Keratinocyte (primary cell): ENCODE results near the gene HMG20A. TPM values are rescaled to one million over a fixed set of nuclear protein-coding genes. Genes with fewer than 3 reads are reported as not detected.
A peak's percentile ranks its signal among the peaks of the same experiment; 100 is the strongest.

Source experiments
- DNase-seq: peaks from one replicate; pipeline ENCODE4 v3.0.0-alpha.2; 2011; ENCODE audit warnings: low read depth, missing footprints, low spot score
- FAIRE-seq: peaks from 2 replicates; lab custom pipeline; 2011; peaks lifted over from hg19 to GRCh38; lab: Jason Lieb, UNC
- H2AFZ ChIP-seq: 2 replicates; pipeline ENCODE4 v1.6.0; 2012; ENCODE audit warnings: low read length, control low read depth, inconsistent platforms; ENCODE audit not compliant: control insufficient read depth
- H3K27ac ChIP-seq: 2 replicates; pipeline ENCODE4 v1.5.1; 2011; ENCODE audit warnings: low read length; ENCODE audit not compliant: control insufficient read depth, insufficient read depth
- H3K27me3 ChIP-seq: 3 replicates; pipeline ENCODE4 v1.6.0; 2011; ENCODE audit warnings: low read length; ENCODE audit not compliant: control insufficient read depth, insufficient read depth; ENCODE audit errors: extremely low read depth
- H3K36me3 ChIP-seq, 2 experiments: 2 replicates in 1 of 2; 3 replicates in 1 of 2; pipeline ENCODE4 v1.5.1; 2011; ENCODE audit warnings: low read length in 2 of 2, mild to moderate bottlenecking in 1 of 2; ENCODE audit not compliant: control insufficient read depth in 2 of 2, insufficient read depth in 2 of 2; ENCODE audit errors: extremely low read depth in 1 of 2
- H3K4me1 ChIP-seq: 3 replicates; pipeline ENCODE4 v1.5.1; 2011; ENCODE audit warnings: low read length; ENCODE audit not compliant: control insufficient read depth, insufficient read depth; ENCODE audit errors: extremely low read depth
- H3K4me2 ChIP-seq: 3 replicates; pipeline ENCODE4 v1.6.0; 2011; ENCODE audit warnings: low read depth, low read length; ENCODE audit not compliant: control insufficient read depth, insufficient read depth; ENCODE audit errors: extremely low read depth
- H3K4me3 ChIP-seq, 3 experiments: fragments of 200-600 bp in 1 of 3; sonication (generic) in 1 of 3; 2 replicates in 2 of 3; 3 replicates in 1 of 3; pipeline ENCODE4 v1.5.1; 2011 to 2016; ENCODE audit warnings: low read length in 3 of 3, mild to moderate bottlenecking in 3 of 3, control low read depth in 2 of 3, inconsistent platforms in 1 of 3, low read depth in 1 of 3, mixed read lengths in 1 of 3, mixed run types in 1 of 3, moderate library complexity in 1 of 3; ENCODE audit not compliant: control insufficient read depth in 2 of 3, insufficient read depth in 2 of 3; ENCODE audit errors: extremely low read depth in 1 of 3
- H3K79me2 ChIP-seq: 2 replicates; pipeline ENCODE4 v1.6.0; 2012; ENCODE audit warnings: low read length; ENCODE audit not compliant: control insufficient read depth, insufficient read depth
- H3K9ac ChIP-seq: 3 replicates; pipeline ENCODE4 v1.6.0; 2011; ENCODE audit warnings: low read length; ENCODE audit not compliant: control insufficient read depth, insufficient read depth; ENCODE audit errors: extremely low read depth
- H3K9me1 ChIP-seq: 3 replicates; pipeline ENCODE4 v1.6.0; 2011; ENCODE audit warnings: low read length; ENCODE audit not compliant: control insufficient read depth, insufficient read depth; ENCODE audit errors: extremely low read depth
- H3K9me3 ChIP-seq: 2 replicates; pipeline ENCODE4 v1.5.1; 2012; ENCODE audit warnings: low read depth, low read length; ENCODE audit not compliant: control insufficient read depth
- H4K20me1 ChIP-seq: 3 replicates; pipeline ENCODE4 v1.6.0; 2011; ENCODE audit warnings: low read length; ENCODE audit not compliant: control insufficient read depth, insufficient read depth; ENCODE audit errors: extremely low read depth
- CTCF ChIP-seq, 3 experiments: IDR thresholded peaks in 1 of 3; conservative IDR thresholded peaks in 1 of 3; optimal IDR thresholded peaks in 1 of 3; 2 replicates in 2 of 3; 3 replicates in 1 of 3; pipeline versions ENCODE3 to v1.5.1; 2011; ENCODE audit warnings: low read length in 3 of 3, mild to moderate bottlenecking in 3 of 3, moderate library complexity in 2 of 3, control low read depth in 1 of 3, inconsistent platforms in 1 of 3; ENCODE audit not compliant: insufficient read depth in 2 of 3; ENCODE audit errors: extremely low read depth in 1 of 3
- EZH2 ChIP-seq: IDR thresholded peaks from one replicate; pipeline ENCODE4 v1.6.1; 2012; ENCODE audit warnings: inconsistent platforms, mild to moderate bottlenecking, low read length, moderate library complexity
- dilution Hi-C: fragments of 300-500 bp; cut with MboI; formaldehyde crosslinking; loops from one replicate; pipeline ENCODE4 v1.7.0; 2020; ENCODE audit warnings: low sequenced_read_pairs; ENCODE audit not compliant: extremely low pct_ligation_motif_present
- polyA plus RNA-seq, 5 experiments: library from polyadenylated mRNA; depleted of rRNA in 3 of 5; stranded (reverse) in 3 of 5; stranded (forward) in 1 of 5; unstranded in 1 of 5; fragments of >200 nt; gene quantifications; 1 replicate in 1 of 5; 2 replicates in 3 of 5; 3 replicates in 1 of 5; pipeline versions ENCODE4 v1.2.1 to v1.2.3, GENCODE V29; 2011 to 2012; ENCODE audit warnings: missing spikeins in 2 of 5, low read depth in 1 of 5, low replicate concordance in 1 of 5

Gene HMG20A
- polyA plus RNA-seq, 1 donor (not counting 4 experiments of a cell fraction or from before 2014, with no cell fraction given), result 44.6 TPM

- H3K27ac ChIP-seq, result peak overlapping the region; percentile 44
- dilution Hi-C loops, result no loop called here
Measured at GRCh38 chr15:77507143-77507897, 86.6 kb downstream of the HMG20A start.

GRCh38 chr15:77507911-77508310 lies 87.2 kb downstream of the HMG20A start:
- Histone ChIP-seq H4K20me1 (no peaks in the 10 kb centered on the region), H3K27me3 (no peaks in the 10 kb centered on the region), H3K9me3 (no peaks in the 10 kb centered on the region), H3K4me2 (peak overlapping the region; percentile 18), H3K9me1 (no peaks in the 10 kb centered on the region), H3K79me2 (no peaks in the 10 kb centered on the region), H3K36me3 (no peaks in the 10 kb centered on the region), H3K27ac (peak overlapping the region; percentile 44), H3K4me3 (no peak overlapping the region), H3K4me1 (peaks cover 34% of the 10 kb centered on the region), H3K9ac (no peak overlapping the region), H2AFZ (no peak overlapping the region)
- DNase-seq (no peak), FAIRE-seq (no peak)
- TF ChIP-seq CTCF (optimal IDR thresholded peaks at IDR 0.05 in 1 of 3, IDR thresholded peaks at IDR 0.05 in 1 of 3, conservative IDR thresholded peaks at IDR 0.05 in 1 of 3; ENCODE audit: extremely low read depth in 1 of 3, insufficient read depth in 2 of 3, low read length in 3 of 3) (no peak), EZH2 (no peak)
- dilution Hi-C loops, result no loop called here

More at GRCh38 chr15:77507143-77507897, 86.6 kb downstream of the HMG20A start:
- H3K36me3 ChIP-seq, result no peaks in the 10 kb centered on the region
- DNase-seq (peak; percentile 26), FAIRE-seq (peak; percentile 58)
- H3K4me3 ChIP-seq, result no peak overlapping the region
- no peaks in the 10 kb centered on the region for H3K27me3 ChIP-seq
- no peak for TF ChIP-seq EZH2
- no peak for TF ChIP-seq CTCF (optimal IDR thresholded peaks at IDR 0.05 in 1 of 3, IDR thresholded peaks at IDR 0.05 in 1 of 3, conservative IDR thresholded peaks at IDR 0.05 in 1 of 3; ENCODE audit: extremely low read depth in 1 of 3, insufficient read depth in 2 of 3, low read length in 3 of 3)
- no peaks in the 10 kb centered on the region for H3K9me3 ChIP-seq
- peak overlapping the region; percentile 56 for H3K4me2 ChIP-seq
- peaks cover 34% of the 10 kb centered on the region for H3K4me1 ChIP-seq
- no peaks in the 10 kb centered on the region for H3K9me1 ChIP-seq
- no peak overlapping the region for H3K9ac ChIP-seq
- H3K79me2 ChIP-seq, result no peaks in the 10 kb centered on the region
- no peak overlapping the region for H2AFZ ChIP-seq
- no peaks in the 10 kb centered on the region for H4K20me1 ChIP-seq
